Kidney (tissue), 14 donors: ENCODE data around the gene METRNL. TPM values are rescaled to one million over a fixed set of nuclear protein-coding genes. Genes with fewer than 3 reads are reported as not detected.

Experiments used
- DNase-seq, 5 donors: peaks; one replicate each; pipeline ENCODE4 v3.0.0-alpha.2; 2013 to 2020
- FAIRE-seq: peaks from 2 replicates; lab custom pipeline; 2012; peaks lifted over from hg19 to GRCh38; lab: Jason Lieb, UNC
- H3K27ac ChIP-seq, 2 donors: one replicate each; pipeline ENCODE4 v1.7.0; 2013; ENCODE audit warnings: low read depth in 2 of 2, low read length in 2 of 2, inconsistent platforms in 1 of 2
- H3K27me3 ChIP-seq: one replicate; pipeline ENCODE4 v1.7.1; 2013; ENCODE audit warnings: low read length, inconsistent platforms; ENCODE audit not compliant: control insufficient read depth, insufficient read depth
- H3K36me3 ChIP-seq, 3 donors: one replicate each; pipeline versions ENCODE4 v1.7.0 to v1.7.1; 2013; ENCODE audit warnings: low read length in 3 of 3, control low read depth in 1 of 3, inconsistent platforms in 1 of 3; ENCODE audit not compliant: insufficient read depth in 3 of 3, control insufficient read depth in 2 of 3
- H3K4me1 ChIP-seq, 3 donors: one replicate each; pipeline versions ENCODE4 v1.7.0 to v1.7.1; 2013; ENCODE audit warnings: low read length in 3 of 3, inconsistent platforms in 1 of 3, low read depth in 1 of 3; ENCODE audit not compliant: control insufficient read depth in 2 of 3, insufficient read depth in 2 of 3
- H3K4me3 ChIP-seq, 3 donors: one replicate each; pipeline versions ENCODE4 v1.7.0 to v1.8.1; 2013; ENCODE audit warnings: low read length in 3 of 3, control low read depth in 1 of 3, inconsistent platforms in 1 of 3
- H3K9ac ChIP-seq, 3 donors: one replicate each; pipeline versions ENCODE4 v1.7.0 to v1.7.1; 2013; ENCODE audit warnings: low read length in 3 of 3, control low read depth in 1 of 3, inconsistent platforms in 1 of 3
- H3K9me3 ChIP-seq, 3 donors: one replicate each; pipeline versions ENCODE4 v1.7.0 to v1.7.1; 2013; ENCODE audit warnings: low read length in 3 of 3, control low read depth in 1 of 3, inconsistent platforms in 1 of 3; ENCODE audit not compliant: control insufficient read depth in 2 of 3, insufficient read depth in 1 of 3
- CTCF ChIP-seq: IDR thresholded peaks from 3 replicates; pipeline ENCODE4 v1.5.1; 2012; ENCODE audit warnings: mild to moderate bottlenecking, moderate library complexity, borderline replicate concordance; ENCODE audit not compliant: insufficient read depth; ENCODE audit errors: extremely low read depth
- intact Hi-C: fragments of 100-400 bp; cut with DNase I; formaldehyde crosslinking; loops from one replicate; pipeline ENCODE4 v1.11.1; 2022
- polyA plus RNA-seq: library from polyadenylated mRNA; stranded (reverse); fragments of 350-450 nt; fragmentation: Illumina TruSeq; extraction: RNeasy Lipid Tissue Mini Kit (QIAGEN cat#74804); gene quantifications from one replicate; pipeline ENCODE4 v1.2.3, GENCODE V29; 2014; ENCODE audit warnings: low read depth, low replicate concordance; ENCODE audit not compliant: insufficient read depth
- total RNA-seq: library from RNA; stranded (reverse); fragmentation: NEBNext Ultra II Directional; extraction: Animal tissue kit (Norgen Biotek cat#: 25700); gene quantifications from one replicate; pipeline ENCODE4 v1.2.1, GENCODE V29; 2021
- donor health status: control.
- donor health status: control.
- donor health status: control.
- donor health status: control.
- donor health status: control.
- donor health status: DM: yes; HTN: yes; CAD: no.
- donor health status: Normal renal cell carcinoma (clear cell type).

The METRNL gene
- total and polyA plus RNA-seq, 2 donors from 2014 or later = 61.5 to 107 TPM

GRCh38 chr17:83067071-83067717, 12.2 kb upstream of the METRNL start:
- TF ChIP-seq CTCF = no peak
- FAIRE-seq (no peak), DNase-seq (peak in 2 of 5 donors; percentile 52 to 63)
- no peaks in the 10 kb centered on the region for H3K27me3 ChIP-seq
- no peak overlapping the region for H3K27ac ChIP-seq
- H3K9me3 ChIP-seq = no peaks in the 10 kb centered on the region
- intact Hi-C loops = no loop called here
- no peaks in the 10 kb centered on the region for H3K36me3 ChIP-seq
- H3K9ac ChIP-seq = no peak overlapping the region
- H3K4me1 ChIP-seq = no peaks in the 10 kb centered on the region
- H3K4me3 ChIP-seq = no peak overlapping the region

- no peak for FAIRE-seq
- intact Hi-C loops = no loop called here
Measured at GRCh38 chr17:83067718-83068261, 11.6 kb upstream of the METRNL start.

GRCh38 chr17:83068641-83069570, 10.5 kb upstream of the METRNL start:
- no peak for FAIRE-seq
- Histone ChIP-seq H3K36me3 (no peaks in the 10 kb centered on the region), H3K9me3 (no peaks in the 10 kb centered on the region), H3K4me1 (no peaks in the 10 kb centered on the region), H3K27me3 (no peaks in the 10 kb centered on the region), H3K4me3 (no peak overlapping the region), H3K9ac (no peak overlapping the region), H3K27ac (no peak overlapping the region)
- intact Hi-C loops = no loop called here
- peak in 2 of 5 donors; percentile 73 to 74 for DNase-seq
- TF ChIP-seq CTCF = no peak

More at GRCh38 chr17:83067718-83068261, 11.6 kb upstream of the METRNL start:
- Histone ChIP-seq H3K4me1 (no peaks in the 10 kb centered on the region), H3K4me3 (no peak overlapping the region), H3K27me3 (no peaks in the 10 kb centered on the region), H3K9ac (no peak overlapping the region), H3K36me3 (no peaks in the 10 kb centered on the region), H3K27ac (no peak overlapping the region), H3K9me3 (no peaks in the 10 kb centered on the region)
- DNase-seq = peak in 1 of 5 donors; percentile 41
- TF ChIP-seq CTCF = no peak
